Lung (tissue), 12 donors: Measurements from ENCODE around the gene CHMP5. TPM values are rescaled to one million over a fixed set of nuclear protein-coding genes. Genes with fewer than 3 reads are reported as not detected.

ENCODE experiments used
- ATAC-seq: fragments of 200-7000 bp; cut with Tn5 transposase; one replicate; pipeline ENCODE4 v1.9.1; 2020; ENCODE audit warnings: moderate number of reproducible peaks; ENCODE audit not compliant: insufficient read depth, low FRiP score
- DNase-seq, 3 donors: peaks; one replicate each; pipeline ENCODE4 v3.0.0-alpha.2; 2013 to 2017
- H3K27ac ChIP-seq, 2 donors: one replicate each; pipeline ENCODE4 v1.5.1; 2013; ENCODE audit warnings: mild to moderate bottlenecking in 2 of 2, moderate library complexity in 2 of 2, control low read depth in 1 of 2, inconsistent platforms in 1 of 2, low read depth in 1 of 2, low read length in 1 of 2
- H3K27me3 ChIP-seq, 3 donors: one replicate each; pipeline ENCODE4 v1.5.1; 2013; ENCODE audit warnings: low read length in 2 of 3; ENCODE audit not compliant: control insufficient read depth in 3 of 3, insufficient read depth in 3 of 3
- H3K36me3 ChIP-seq, 4 donors: one replicate each; pipeline ENCODE4 v1.5.1; 2013; ENCODE audit warnings: low read length in 4 of 4, mild to moderate bottlenecking in 1 of 4, moderate library complexity in 1 of 4; ENCODE audit not compliant: control insufficient read depth in 4 of 4, insufficient read depth in 4 of 4
- H3K4me1 ChIP-seq, 5 donors: one replicate each; pipeline ENCODE4 v1.5.1; 2013; ENCODE audit warnings: low read length in 5 of 5, mild to moderate bottlenecking in 2 of 5, moderate library complexity in 1 of 5; ENCODE audit not compliant: control insufficient read depth in 5 of 5, insufficient read depth in 5 of 5
- H3K4me3 ChIP-seq: one replicate; pipeline ENCODE4 v1.5.1; 2013; ENCODE audit warnings: mild to moderate bottlenecking, control low read depth, moderate library complexity
- H3K9ac ChIP-seq, 2 donors: one replicate each; pipeline ENCODE4 v1.5.1; 2013; ENCODE audit warnings: low read length in 2 of 2, control low read depth in 1 of 2; ENCODE audit not compliant: insufficient read depth in 1 of 2
- H3K9me3 ChIP-seq, 4 donors: one replicate each; pipeline ENCODE4 v1.5.1; 2013; ENCODE audit warnings: low read length in 3 of 4, mild to moderate bottlenecking in 1 of 4, moderate library complexity in 1 of 4; ENCODE audit not compliant: control insufficient read depth in 4 of 4, insufficient read depth in 3 of 4
- CTCF ChIP-seq: IDR thresholded peaks from 2 replicates; pipeline ENCODE4 v1.5.1; 2012; ENCODE audit warnings: mild to moderate bottlenecking; ENCODE audit errors: control extremely low read depth, extremely low read depth
- WGBS, 2 donors: extraction: QIAGEN DNeasy Blood & Tissue Kit; methylation state at CpG; one replicate each; pipeline ENCODE4 v1.1.7; 2013; 5-methylcytosine and 5-hydroxymethylcytosine counted together
- polyA plus RNA-seq, 2 donors: library from polyadenylated mRNA; stranded (reverse); fragments of 200-250 nt; gene quantifications; one replicate each; pipeline ENCODE4 v1.2.1, GENCODE V29; 2013
- total RNA-seq, 2 donors: library from RNA; depleted of rRNA in 1 of 2; stranded (reverse); fragments of >200 nt in 1 of 2; gene quantifications; one replicate each; pipeline ENCODE4 v1.2.1, GENCODE V29; 2014 to 2021
- donor health status: control.
- donor health status: control.
- donor health status: Bipolar disorder and iron deficiency.
- donor health status: healthy.
- donor health status: DM: yes; HTN: yes; CAD: no.

The CHMP5 gene
- total and polyA plus RNA-seq, 4 donors, result 52.3 to 87.5 (median 62.2) TPM

GRCh38 chr9:33244137-33244784, 20.6 kb upstream of the CHMP5 start:
- TF ChIP-seq CTCF, result no peak
- 72 to 84% methylated on average over 9 of the region's 9 CpGs for WGBS, 2 donors
- ATAC-seq (no peak), DNase-seq (no peak)
- no peak overlapping the region for H3K27ac ChIP-seq
- peaks cover 0 to 9% (median 3%) of the 10 kb centered on the region in 5 donors for H3K4me1 ChIP-seq
- no peak overlapping the region for H3K9ac ChIP-seq
- peaks cover 0 to 7% (median 2%) of the 10 kb centered on the region in 4 donors for H3K36me3 ChIP-seq
- no peaks in the 10 kb centered on the region for H3K9me3 ChIP-seq
- H3K27me3 ChIP-seq, result peaks cover 0 to 16% (median 0%) of the 10 kb centered on the region in 3 donors
- no peak overlapping the region for H3K4me3 ChIP-seq

DNA sequence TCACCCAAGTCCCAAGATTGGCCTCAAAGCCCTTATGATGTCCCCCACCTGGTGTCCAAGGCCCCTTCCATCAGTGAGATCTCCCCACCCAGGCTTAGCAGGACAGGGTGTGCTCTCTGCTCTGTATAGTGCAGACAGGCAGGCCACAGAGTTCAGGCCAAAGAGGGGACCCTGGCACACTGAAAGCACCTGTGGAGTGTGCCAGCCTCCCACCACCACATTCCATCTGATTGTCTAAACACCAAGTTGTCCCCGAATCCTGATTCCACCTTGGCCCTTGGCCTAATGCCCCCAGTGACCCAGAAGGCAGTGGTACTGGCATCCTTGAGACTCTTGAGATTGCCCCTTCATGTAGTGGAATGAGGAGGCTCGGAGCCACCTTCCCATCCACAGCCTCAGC, 19.5 kb upstream of the CHMP5 start:
- WGBS, 2 donors, result 93 to 97% methylated on average over 2 of the region's 2 CpGs
- H3K27ac ChIP-seq, result no peak overlapping the region
- DNase-seq (no peak), ATAC-seq (no peak)
- H3K9me3 ChIP-seq, result no peaks in the 10 kb centered on the region
- H3K4me3 ChIP-seq, result no peak overlapping the region
- H3K36me3 ChIP-seq, result peaks cover 0 to 9% (median 2%) of the 10 kb centered on the region in 4 donors
- no peak for TF ChIP-seq CTCF
- H3K4me1 ChIP-seq, result peaks cover 0 to 1% (median 0%) of the 10 kb centered on the region in 5 donors
- no peak overlapping the region for H3K9ac ChIP-seq
- peaks cover 0 to 16% (median 0%) of the 10 kb centered on the region in 3 donors for H3K27me3 ChIP-seq

DNA sequence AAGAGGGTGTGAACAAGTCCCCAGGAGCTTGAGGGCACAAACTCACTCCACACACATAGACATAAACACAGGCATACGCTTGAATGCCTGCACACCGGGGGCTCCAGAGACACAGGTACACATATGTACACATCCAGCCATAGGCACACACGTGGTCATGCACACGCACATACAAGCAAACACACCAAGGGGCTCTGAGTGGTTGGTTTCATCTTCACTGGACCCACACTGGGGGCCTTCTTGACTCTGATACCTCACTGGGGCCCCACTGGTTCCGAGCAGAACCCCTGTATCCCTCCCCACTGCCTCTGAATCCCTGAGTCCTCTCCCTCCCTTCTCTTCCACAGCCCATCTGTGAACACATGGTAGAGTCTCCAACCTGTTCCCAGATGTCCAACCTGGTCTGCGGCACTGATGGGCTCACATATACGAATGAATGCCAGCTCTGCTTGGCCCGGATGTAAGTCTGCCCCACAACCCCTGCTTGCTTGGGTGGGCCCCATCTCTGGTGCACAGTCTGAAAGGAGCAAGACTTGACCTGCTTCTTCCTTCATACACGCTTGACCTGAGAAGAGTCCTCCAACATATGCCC, 18.5 kb upstream of the CHMP5 start:
- no peak overlapping the region for H3K4me3 ChIP-seq
- no peaks in the 10 kb centered on the region for H3K9me3 ChIP-seq
- no peak for TF ChIP-seq CTCF
- H3K4me1 ChIP-seq, result no peaks in the 10 kb centered on the region
- H3K27me3 ChIP-seq, result peaks cover 0 to 11% (median 0%) of the 10 kb centered on the region in 3 donors
- no peak overlapping the region for H3K9ac ChIP-seq
- WGBS, 2 donors, result 93 to 94% methylated on average over 9 of the region's 9 CpGs
- no peak for DNase-seq
- H3K27ac ChIP-seq, result no peak overlapping the region
- no peak for ATAC-seq
- H3K36me3 ChIP-seq, result peaks cover 0 to 9% (median 2%) of the 10 kb centered on the region in 4 donors
